Effector memory CD4-positive, alpha-beta T cell (primary cell): ENCODE measurements around the gene CPNE8.
A peak's percentile ranks its signal among the peaks of the same experiment; 100 is the strongest.

Source experiments
- DNase-seq, 3 donors: peaks; one replicate each; pipeline ENCODE4 v3.0.0-alpha.2; 2020
- H3K27ac ChIP-seq: 2 replicates; pipeline ENCODE4 v1.7.0; 2013; ENCODE audit warnings: mild to moderate bottlenecking, low read length, moderate library complexity; ENCODE audit not compliant: insufficient read depth, poor library complexity, severe bottlenecking
- H3K27me3 ChIP-seq: replicated peaks from 2 replicates; pipeline ENCODE4 v1.7.0; 2013; ENCODE audit warnings: mild to moderate bottlenecking, low read length; ENCODE audit not compliant: insufficient read depth, control insufficient read depth, poor library complexity, severe bottlenecking
- H3K36me3 ChIP-seq: 2 replicates; pipeline ENCODE4 v1.7.0; 2013; ENCODE audit warnings: mild to moderate bottlenecking, low read length, moderate library complexity; ENCODE audit not compliant: control insufficient read depth, insufficient read depth
- H3K4me1 ChIP-seq: 2 replicates; pipeline ENCODE4 v1.7.0; 2013; ENCODE audit warnings: low read length, mild to moderate bottlenecking; ENCODE audit not compliant: control insufficient read depth, insufficient read depth, poor library complexity, severe bottlenecking
- H3K4me3 ChIP-seq: 2 replicates; pipeline ENCODE4 v1.7.0; 2013; ENCODE audit warnings: low read length, low read depth, mild to moderate bottlenecking; ENCODE audit not compliant: insufficient read depth, poor library complexity, severe bottlenecking
- H3K9me3 ChIP-seq: 2 replicates; pipeline ENCODE4 v1.7.0; 2013; ENCODE audit warnings: mild to moderate bottlenecking, low read length, moderate library complexity; ENCODE audit not compliant: control insufficient read depth

The CPNE8 gene

DNA sequence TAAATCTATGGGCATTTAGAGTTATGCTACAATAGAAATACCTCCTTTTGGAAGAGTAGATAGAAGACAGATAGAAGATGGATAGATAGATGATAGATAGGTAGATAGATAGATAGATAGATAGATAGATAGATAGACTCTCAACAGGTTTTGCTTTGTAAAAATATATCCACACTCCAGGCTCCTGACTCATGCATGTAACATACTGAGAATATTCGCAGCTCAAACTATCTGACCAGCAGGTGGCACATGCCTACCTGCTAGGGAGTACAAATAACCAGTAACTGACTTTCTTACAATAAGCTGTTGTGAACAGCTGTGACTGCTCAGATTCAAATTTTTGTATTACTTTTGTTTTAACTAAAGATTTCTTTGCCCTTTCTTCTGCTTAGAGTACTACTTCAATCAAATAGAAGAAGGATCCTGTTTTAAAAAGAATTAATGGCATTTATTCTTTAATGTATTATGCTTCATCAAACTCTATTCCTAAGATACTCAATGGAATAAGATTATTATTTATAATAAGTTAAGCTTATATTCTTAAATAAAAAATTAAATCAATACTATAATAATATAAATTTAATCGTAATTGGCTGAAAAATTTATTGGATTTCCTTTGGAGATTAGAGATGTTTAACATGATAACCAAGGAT, 15.8 kb upstream of the CPNE8 start:
- H3K36me3 ChIP-seq: no peaks in the 10 kb centered on the region
- H3K9me3 ChIP-seq: no peaks in the 10 kb centered on the region
- no peaks in the 10 kb centered on the region for H3K4me1 ChIP-seq
- no peak overlapping the region for H3K27ac ChIP-seq
- DNase-seq: no peak
- H3K27me3 ChIP-seq: no peaks in the 10 kb centered on the region
- H3K4me3 ChIP-seq: no peak overlapping the region

DNA sequence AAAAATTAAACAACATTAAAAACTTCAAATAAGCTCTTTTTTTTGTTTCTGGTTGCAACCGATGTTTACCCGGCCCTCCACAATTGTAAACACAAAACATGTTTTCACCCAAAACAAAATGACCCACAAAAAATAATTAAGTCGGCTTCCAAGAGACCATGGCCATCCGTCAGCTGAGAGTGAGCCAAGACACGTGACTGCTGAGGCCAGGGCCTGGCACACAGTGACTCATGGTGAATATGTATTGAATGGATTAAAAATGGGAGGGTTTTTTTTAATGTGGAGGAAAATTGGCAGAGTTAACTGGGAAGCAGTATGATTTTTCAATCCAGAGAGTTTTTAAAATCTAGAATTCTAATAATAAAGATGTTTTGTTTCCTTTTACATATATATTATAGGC, 13.8 kb upstream of the CPNE8 start:
- H3K27me3 ChIP-seq: no peaks in the 10 kb centered on the region
- H3K27ac ChIP-seq: no peak overlapping the region
- H3K4me1 ChIP-seq: no peaks in the 10 kb centered on the region
- no peak for DNase-seq
- no peaks in the 10 kb centered on the region for H3K9me3 ChIP-seq
- H3K36me3 ChIP-seq: no peaks in the 10 kb centered on the region
- H3K4me3 ChIP-seq: no peak overlapping the region

DNA sequence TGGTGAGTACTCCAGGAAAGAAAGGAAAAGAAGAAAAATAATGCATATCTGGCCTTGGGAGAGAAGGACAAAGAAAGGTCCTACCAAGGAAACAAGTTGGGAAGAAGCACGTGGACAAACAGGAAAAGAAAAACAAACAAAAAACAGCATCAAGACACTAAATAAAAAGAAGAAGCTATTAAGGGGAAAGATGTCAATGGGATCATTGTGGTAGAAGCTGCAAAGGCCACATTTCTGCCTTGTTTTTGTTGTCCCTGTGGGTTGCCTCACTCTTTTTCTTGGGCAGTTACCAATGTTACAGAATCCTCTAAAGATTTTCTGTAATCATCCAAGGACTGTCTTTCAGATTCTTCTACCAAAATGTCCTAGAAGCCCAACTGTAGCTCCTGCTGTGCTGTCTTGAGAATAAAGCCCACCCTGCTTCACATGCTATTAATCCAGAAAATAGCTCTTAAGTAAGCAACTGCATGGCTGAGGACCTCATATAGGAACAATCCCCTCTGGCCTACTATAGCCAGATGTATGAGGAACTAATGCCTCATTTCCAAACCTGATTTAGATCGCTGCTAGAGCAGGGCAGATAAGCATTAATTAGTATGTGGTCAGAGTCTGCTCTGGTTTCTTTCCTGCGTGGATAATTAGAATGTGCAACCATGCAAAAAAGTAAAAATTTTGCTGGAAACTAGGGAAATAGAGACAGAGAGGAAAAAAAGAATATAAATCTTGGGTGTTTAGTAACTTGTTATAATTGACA, 10.2 kb upstream of the CPNE8 start:
- Histone ChIP-seq H3K4me3 (no peak overlapping the region), H3K9me3 (no peaks in the 10 kb centered on the region), H3K27ac (no peak overlapping the region), H3K27me3 (no peaks in the 10 kb centered on the region), H3K36me3 (no peaks in the 10 kb centered on the region), H3K4me1 (no peaks in the 10 kb centered on the region)
- no peak for DNase-seq

DNA sequence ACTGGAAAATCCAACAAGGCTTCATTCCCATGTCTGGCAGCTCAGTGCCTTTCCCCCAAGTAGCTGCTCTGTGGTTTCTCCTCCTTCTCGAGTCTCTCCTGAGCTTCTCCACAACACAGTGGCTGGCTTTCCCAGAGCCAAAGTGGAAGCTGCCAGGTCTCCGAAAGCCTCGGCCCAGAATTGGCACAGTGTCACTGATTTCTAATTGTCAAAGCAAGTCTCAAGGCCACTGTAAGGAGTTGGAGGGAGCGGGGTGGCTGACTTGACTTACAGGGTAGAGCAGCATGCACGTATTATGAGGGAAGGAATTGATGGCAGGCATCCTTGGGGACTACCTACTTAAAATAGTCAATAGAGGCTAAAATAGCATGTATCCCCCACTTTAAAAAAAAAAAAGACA, 6.7 kb upstream of the CPNE8 start:
- H3K27me3 ChIP-seq: no peaks in the 10 kb centered on the region
- no peak overlapping the region for H3K27ac ChIP-seq
- H3K4me1 ChIP-seq: no peaks in the 10 kb centered on the region
- DNase-seq: no peak
- H3K4me3 ChIP-seq: no peak overlapping the region
- H3K36me3 ChIP-seq: no peaks in the 10 kb centered on the region
- no peaks in the 10 kb centered on the region for H3K9me3 ChIP-seq

DNA sequence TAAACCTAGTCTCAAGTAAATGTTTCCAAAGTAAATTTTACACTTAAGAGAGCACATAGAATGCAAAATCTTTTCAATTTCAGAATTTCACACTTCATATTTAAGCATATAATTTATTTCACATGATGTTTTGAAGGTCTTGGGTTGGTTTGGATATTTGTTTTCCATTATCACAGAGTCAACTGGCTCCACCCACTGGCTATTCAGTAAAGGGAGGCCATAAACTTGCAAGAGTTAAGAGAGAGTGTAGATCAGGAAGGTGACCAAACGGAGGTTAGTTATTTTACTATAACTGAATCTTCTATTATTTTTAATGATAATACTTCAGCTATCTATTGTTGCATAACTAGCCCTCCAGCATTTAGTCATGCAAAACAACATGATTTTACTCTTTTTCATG, 6.2 kb upstream of the CPNE8 start:
- H3K4me3 ChIP-seq: no peak overlapping the region
- no peaks in the 10 kb centered on the region for H3K4me1 ChIP-seq
- H3K9me3 ChIP-seq: no peaks in the 10 kb centered on the region
- no peaks in the 10 kb centered on the region for H3K36me3 ChIP-seq
- no peaks in the 10 kb centered on the region for H3K27me3 ChIP-seq
- DNase-seq: no peak
- no peak overlapping the region for H3K27ac ChIP-seq

DNA sequence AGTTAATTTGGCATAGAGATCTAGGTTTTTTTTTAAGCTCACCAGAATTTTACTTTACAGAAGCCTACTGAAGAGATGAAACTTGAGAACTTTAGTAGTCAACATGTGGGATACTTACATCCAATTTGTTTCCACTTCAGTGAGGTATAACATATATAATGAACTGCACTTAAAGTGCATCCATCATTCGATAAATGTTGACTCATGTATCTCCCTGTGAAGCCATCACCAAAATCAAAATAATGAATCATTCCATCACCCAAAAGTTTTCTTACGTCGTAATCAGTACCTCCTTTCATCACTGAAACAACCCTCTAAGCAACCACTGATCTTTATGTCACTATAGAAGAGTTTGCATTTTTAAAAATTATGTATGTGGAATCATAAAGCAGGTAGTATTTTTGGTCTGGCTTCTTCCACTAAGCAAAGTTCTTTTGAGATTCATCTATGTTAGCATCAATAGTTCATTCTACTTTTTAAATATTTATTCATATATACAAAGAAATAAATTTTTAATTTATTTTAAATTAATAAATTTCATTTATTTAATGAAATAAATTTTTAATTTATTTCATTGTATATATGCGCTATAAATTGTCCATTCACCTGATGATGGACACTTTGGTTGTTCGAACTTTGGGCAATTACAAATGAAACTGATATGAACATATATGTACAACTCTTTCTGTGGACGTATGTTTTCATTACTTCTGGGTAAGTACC, 2.0 kb upstream of the CPNE8 start:
- DNase-seq: no peak
- peaks cover 2% of the 10 kb centered on the region for H3K4me1 ChIP-seq
- H3K27ac ChIP-seq: no peak overlapping the region
- H3K9me3 ChIP-seq: no peaks in the 10 kb centered on the region
- peak overlapping the region; percentile 84 for H3K4me3 ChIP-seq
- no peaks in the 10 kb centered on the region for H3K27me3 ChIP-seq
- no peaks in the 10 kb centered on the region for H3K36me3 ChIP-seq

DNA sequence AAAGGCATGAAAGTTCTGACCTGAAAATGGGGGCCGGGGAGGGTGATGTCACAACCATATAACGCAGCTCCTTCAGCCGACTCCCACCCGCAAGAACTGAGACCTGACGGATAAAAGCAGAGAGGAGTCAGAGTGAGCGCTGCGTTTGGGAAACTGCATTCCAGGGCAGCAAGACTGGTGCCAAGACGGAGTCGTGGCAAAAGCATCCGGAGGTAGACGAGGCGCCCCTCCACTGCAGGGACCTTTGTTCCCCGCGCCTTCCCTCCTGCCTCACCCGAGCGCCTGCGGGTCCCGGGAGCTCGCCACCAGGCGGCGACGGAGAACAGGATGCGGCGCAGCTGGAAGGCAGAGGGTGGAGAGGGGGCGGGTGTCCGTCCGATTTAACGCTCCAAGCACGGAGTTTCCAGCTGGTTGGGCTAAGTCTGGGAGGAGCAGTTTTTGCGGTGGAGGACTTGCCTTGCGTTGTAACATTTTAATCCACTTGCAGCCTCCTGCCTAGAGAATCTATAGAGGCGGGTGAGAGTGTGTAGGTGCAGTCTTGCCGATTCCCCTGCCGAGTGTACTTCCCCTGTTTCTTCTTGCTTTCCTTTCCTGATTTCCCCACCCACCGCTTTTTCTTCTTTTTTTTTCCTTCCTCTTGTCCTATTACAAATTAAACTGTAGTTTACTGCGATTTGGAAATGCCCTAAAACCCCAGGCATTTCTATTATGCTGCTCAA, 1.2 kb upstream of the CPNE8 start:
- Histone ChIP-seq H3K27ac (no peak overlapping the region), H3K4me1 (peaks cover 2% of the 10 kb centered on the region), H3K4me3 (peak overlapping the region; percentile 84), H3K36me3 (no peaks in the 10 kb centered on the region), H3K9me3 (no peaks in the 10 kb centered on the region), H3K27me3 (no peaks in the 10 kb centered on the region)
- DNase-seq: peak; percentile 25 to 42 (median 29)

DNA sequence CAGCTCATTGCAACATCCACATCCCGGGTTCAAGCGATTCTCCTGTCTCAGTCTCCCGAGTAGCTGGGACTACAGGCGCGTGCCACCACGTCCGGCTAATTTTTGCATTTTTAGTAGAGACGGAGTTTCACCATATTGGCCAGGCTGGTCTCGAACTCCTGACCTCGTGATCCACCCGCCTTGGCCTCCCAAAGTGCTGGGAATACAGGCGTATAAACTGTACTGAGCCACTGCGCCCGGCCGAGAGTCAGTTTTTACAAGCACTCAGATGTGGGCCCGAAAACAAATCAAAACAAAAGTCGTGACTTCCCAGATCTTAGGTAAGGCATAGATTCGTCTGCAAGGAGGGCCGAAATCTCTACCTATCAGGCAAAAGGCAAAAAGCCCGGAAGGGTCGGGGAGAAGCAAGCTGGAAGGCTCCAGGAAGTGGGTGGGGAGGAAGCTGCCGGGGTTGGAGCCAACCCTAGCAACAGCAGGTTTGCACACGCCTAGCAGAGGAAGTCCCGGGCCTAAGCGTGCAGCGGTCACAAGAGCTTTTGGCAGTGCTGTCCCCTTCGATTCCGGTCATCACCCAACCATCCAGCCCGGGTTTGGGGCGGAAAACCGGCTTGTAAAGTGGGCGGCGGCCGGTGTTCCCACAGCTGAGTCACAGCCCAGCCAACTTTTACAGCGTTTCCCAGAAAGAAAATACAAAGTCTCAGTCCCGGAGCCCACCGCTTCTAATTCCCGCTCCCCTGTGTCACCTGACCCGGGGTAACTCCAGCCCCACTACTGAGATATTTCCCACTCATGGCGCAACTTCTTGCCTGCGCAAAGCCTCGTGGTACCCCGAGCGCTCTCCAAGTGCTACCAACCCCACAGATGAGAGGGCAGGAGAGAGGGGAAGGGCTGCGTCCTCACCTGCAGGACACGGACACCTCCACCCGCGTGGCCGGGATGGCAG, 583 bp downstream of the CPNE8 start:
- H3K27ac ChIP-seq: peak overlapping the region; percentile 46
- no peaks in the 10 kb centered on the region for H3K36me3 ChIP-seq
- peak; percentile 9 to 25 (median 22) for DNase-seq
- no peaks in the 10 kb centered on the region for H3K27me3 ChIP-seq
- peaks cover 2% of the 10 kb centered on the region for H3K4me1 ChIP-seq
- H3K9me3 ChIP-seq: no peaks in the 10 kb centered on the region
- peak overlapping the region; percentile 84 for H3K4me3 ChIP-seq

DNA sequence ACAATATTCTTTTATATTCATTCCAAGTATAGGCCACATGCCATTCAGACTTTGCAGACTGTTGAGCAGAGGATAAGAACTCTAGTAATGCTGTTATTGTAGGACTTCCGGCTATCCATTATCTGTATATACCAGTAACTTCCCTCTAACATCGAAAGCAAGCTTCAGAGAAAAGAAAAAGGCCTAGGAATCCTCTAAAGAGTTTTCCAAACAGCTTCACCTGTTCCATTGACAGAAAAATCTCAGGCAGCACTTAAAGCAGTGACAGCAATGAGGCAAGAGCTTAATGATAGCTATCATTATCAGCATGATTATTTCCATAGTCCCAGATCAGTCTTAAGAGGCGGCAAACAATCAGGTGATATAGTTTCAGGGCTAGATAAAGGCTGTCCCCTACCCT, 1.8 kb downstream of the CPNE8 start:
- H3K27me3 ChIP-seq: no peaks in the 10 kb centered on the region
- no peak for DNase-seq
- H3K27ac ChIP-seq: no peak overlapping the region
- no peaks in the 10 kb centered on the region for H3K36me3 ChIP-seq
- H3K4me3 ChIP-seq: no peak overlapping the region
- no peaks in the 10 kb centered on the region for H3K9me3 ChIP-seq
- peaks cover 2% of the 10 kb centered on the region for H3K4me1 ChIP-seq
